HepG2 (cell line): Measurements from ENCODE around the gene CTDSPL2. TPM values are rescaled to one million over a fixed set of nuclear protein-coding genes. Genes with fewer than 3 reads are reported as not detected.

Source experiments
- AGO1 ChIP-seq: fragments of 200-400 bp; formaldehyde crosslinking; IDR thresholded peaks from 2 replicates; pipeline ENCODE4 v1.6.1; 2017; ENCODE audit warnings: mild to moderate bottlenecking, low read depth, low read length, moderate library complexity; ENCODE audit not compliant: poor library complexity, severe bottlenecking
- ATF1 ChIP-seq: IDR thresholded peaks from 2 replicates; pipeline ENCODE4 v1.6.1; 2016; ENCODE audit warnings: mild to moderate bottlenecking, control low read depth
- ATF7-NPFF ChIP-seq: sonication (generic); formaldehyde crosslinking; IDR thresholded peaks from 2 replicates; pipeline ENCODE4 v1.8.1; 2023; ENCODE audit warnings: mild to moderate bottlenecking, low read depth, missing genetic modification reagents, moderate library complexity
- BHLHE40 ChIP-seq: IDR thresholded peaks from 2 replicates; pipeline ENCODE4 v1.6.1; 2011; ENCODE audit warnings: low read length, improper control_type of control experiment
- CBX5 ChIP-seq: sonication (generic); formaldehyde crosslinking; IDR thresholded peaks from 2 replicates; pipeline ENCODE4 v1.4.0; 2020; ENCODE audit warnings: missing genetic modification reagents, borderline replicate concordance
- DPF2 ChIP-seq: sonication (generic); formaldehyde crosslinking; IDR thresholded peaks from 2 replicates; pipeline ENCODE4 v1.4.0; 2020; ENCODE audit warnings: mild to moderate bottlenecking, low read depth, missing genetic modification reagents, borderline replicate concordance
- ELK4 ChIP-seq: sonication (generic); formaldehyde crosslinking; IDR thresholded peaks from 2 replicates; pipeline ENCODE4 v1.9.0; 2021; ENCODE audit warnings: missing genetic modification reagents, borderline replicate concordance
- ISX ChIP-seq: sonication (generic); formaldehyde crosslinking; conservative IDR thresholded peaks from 2 replicates; pipeline ENCODE4 v1.5.0; 2020; ENCODE audit warnings: missing genetic modification reagents
- NFIC ChIP-seq: IDR thresholded peaks from 2 replicates; pipeline ENCODE4 v1.6.1; 2012; ENCODE audit warnings: mild to moderate bottlenecking, low read length, inconsistent platforms
- NR2F2 ChIP-seq: IDR thresholded peaks from 2 replicates; pipeline ENCODE4 v1.6.1; 2012; ENCODE audit warnings: low read depth, inconsistent platforms, borderline replicate concordance
- PLRG1 ChIP-seq: fragments of 450-650 bp; conservative IDR thresholded peaks from 2 replicates; pipeline ENCODE4 v1.6.1; 2016
- REPIN1 ChIP-seq: sonication (generic); formaldehyde crosslinking; IDR thresholded peaks from 2 replicates; pipeline ENCODE4 v1.8.0; 2022; ENCODE audit warnings: missing genetic modification reagents, low read depth, mild to moderate bottlenecking, borderline replicate concordance
- RXRA ChIP-seq: sonication (generic); formaldehyde crosslinking; IDR thresholded peaks from 2 replicates; pipeline ENCODE4 v1.5.1; 2020; ENCODE audit warnings: missing genetic modification reagents
- SNRNP70 ChIP-seq: fragments of 200-400 bp; formaldehyde crosslinking; IDR thresholded peaks from 2 replicates; pipeline ENCODE4 v1.6.1; 2017; ENCODE audit warnings: mild to moderate bottlenecking, low read depth, low read length, moderate library complexity
- TBX3 ChIP-seq: fragments of 450-650 bp; IDR thresholded peaks from 2 replicates; pipeline ENCODE4 v1.6.1; 2017; ENCODE audit warnings: antibody characterized with exemption, mild to moderate bottlenecking, inconsistent platforms, borderline replicate concordance
- ZMYM2 ChIP-seq: sonication (generic); formaldehyde crosslinking; IDR thresholded peaks from 2 replicates; pipeline ENCODE4 v1.8.0; 2022; ENCODE audit warnings: mild to moderate bottlenecking, missing genetic modification reagents
- ZNF225 ChIP-seq: sonication (generic); formaldehyde crosslinking; IDR thresholded peaks from 2 replicates; pipeline ENCODE4 v1.4.0; 2020; ENCODE audit warnings: mild to moderate bottlenecking, missing genetic modification reagents
- ZNF768 ChIP-seq: sonication (generic); formaldehyde crosslinking; IDR thresholded peaks from 2 replicates; pipeline ENCODE4 v1.4.0; 2020; ENCODE audit warnings: missing genetic modification reagents
- polyA plus RNA-seq, 8 experiments: library from polyadenylated mRNA; depleted of rRNA in 3 of 8; stranded (reverse) in 7 of 8; unstranded in 1 of 8; fragments of >200 nt; fragmentation: Illumina TruSeq in 4 of 8; extraction: Trizol in 4 of 8; gene quantifications; 2 replicates each; pipeline versions ENCODE4 v1.2.1 to v1.2.3, GENCODE V29; 2011 to 2016; ENCODE audit warnings: low read depth in 4 of 8, missing spikeins in 1 of 8, mixed read lengths in 1 of 8; ENCODE audit not compliant: insufficient read depth in 1 of 8
- total RNA-seq, 5 experiments: library from RNA; depleted of rRNA; stranded (reverse); fragments of >200 nt; fragmentation: Illumina TruSeq; extraction: Trizol; gene quantifications; 2 replicates each; pipeline ENCODE4 v1.2.3, GENCODE V29; 2016; ENCODE audit warnings: low read depth in 1 of 5
- TF ChIP-seq, protein P1 (sequence below): sonication (generic); formaldehyde crosslinking; IDR thresholded peaks from 2 replicates; pipeline ENCODE4 v1.4.0; 2020; ENCODE audit warnings: mild to moderate bottlenecking, missing genetic modification reagents
- TF ChIP-seq, protein P2 (sequence below): sonication (generic); formaldehyde crosslinking; IDR thresholded peaks from 2 replicates; pipeline ENCODE4 v1.9.0; 2022; ENCODE audit warnings: low read depth, missing genetic modification reagents
- TF ChIP-seq, protein P3 (sequence below): sonication (generic); formaldehyde crosslinking; IDR thresholded peaks from 2 replicates; pipeline ENCODE4 v1.8.1; 2023; ENCODE audit warnings: mild to moderate bottlenecking, missing genetic modification reagents
- TF ChIP-seq, protein P4 (sequence below): sonication (generic); formaldehyde crosslinking; IDR thresholded peaks from 2 replicates; pipeline ENCODE4 v1.4.0; 2020; ENCODE audit warnings: missing genetic modification reagents

Gene CTDSPL2
- total and polyA plus RNA-seq, 2 of the 13 experiments (the other 11 are each of a cell fraction or from before 2014, with no cell fraction given), result 37.4 to 56.2 TPM

DNA sequence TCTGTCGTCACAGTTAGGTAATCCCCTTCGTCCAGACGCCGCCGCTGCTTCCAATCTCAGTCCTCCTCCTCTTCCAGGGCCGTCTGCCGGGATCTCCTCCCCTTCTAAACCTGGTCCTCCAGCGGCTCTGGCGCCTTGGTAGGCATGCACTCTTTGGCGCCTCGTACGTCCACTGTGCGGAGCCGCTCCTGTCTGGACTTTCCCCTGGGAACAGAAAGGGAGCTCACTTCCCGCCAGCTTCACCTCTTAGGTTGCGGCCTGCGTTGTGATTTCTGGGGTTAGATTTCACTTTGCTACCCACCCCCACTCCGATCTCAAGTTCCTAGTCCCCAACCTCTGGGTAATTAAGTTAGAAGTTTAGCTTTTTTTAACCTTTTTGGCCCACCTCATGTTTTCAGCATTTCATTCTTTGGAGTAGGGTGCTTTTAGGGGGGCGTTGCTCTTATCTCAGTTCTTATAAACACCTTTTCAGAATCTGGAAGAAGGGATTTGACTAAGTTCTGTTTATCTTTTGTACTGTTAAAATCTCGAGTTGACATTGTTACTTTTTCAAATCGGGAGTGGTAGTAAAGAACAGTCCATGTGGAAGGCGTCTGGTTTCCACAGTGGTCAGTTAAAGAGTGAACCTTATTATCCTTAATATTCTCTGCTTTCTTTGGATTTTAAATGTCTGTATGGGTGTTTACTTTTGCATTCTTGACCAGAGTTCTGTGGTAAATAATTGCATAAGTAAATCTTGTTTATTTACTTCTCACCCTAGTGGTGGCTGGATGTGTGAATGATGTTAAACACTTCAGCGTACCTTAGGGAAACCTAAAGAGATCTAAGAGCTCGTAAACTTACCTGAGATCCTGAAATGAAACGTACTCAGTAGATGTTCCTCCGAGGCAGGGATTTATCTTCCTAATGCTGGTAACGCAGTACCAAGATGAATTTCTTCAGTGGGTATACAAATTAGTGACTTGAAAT lies 611 bp downstream of the CTDSPL2 start (continued):
- TF ChIP-seq, protein P1, sequence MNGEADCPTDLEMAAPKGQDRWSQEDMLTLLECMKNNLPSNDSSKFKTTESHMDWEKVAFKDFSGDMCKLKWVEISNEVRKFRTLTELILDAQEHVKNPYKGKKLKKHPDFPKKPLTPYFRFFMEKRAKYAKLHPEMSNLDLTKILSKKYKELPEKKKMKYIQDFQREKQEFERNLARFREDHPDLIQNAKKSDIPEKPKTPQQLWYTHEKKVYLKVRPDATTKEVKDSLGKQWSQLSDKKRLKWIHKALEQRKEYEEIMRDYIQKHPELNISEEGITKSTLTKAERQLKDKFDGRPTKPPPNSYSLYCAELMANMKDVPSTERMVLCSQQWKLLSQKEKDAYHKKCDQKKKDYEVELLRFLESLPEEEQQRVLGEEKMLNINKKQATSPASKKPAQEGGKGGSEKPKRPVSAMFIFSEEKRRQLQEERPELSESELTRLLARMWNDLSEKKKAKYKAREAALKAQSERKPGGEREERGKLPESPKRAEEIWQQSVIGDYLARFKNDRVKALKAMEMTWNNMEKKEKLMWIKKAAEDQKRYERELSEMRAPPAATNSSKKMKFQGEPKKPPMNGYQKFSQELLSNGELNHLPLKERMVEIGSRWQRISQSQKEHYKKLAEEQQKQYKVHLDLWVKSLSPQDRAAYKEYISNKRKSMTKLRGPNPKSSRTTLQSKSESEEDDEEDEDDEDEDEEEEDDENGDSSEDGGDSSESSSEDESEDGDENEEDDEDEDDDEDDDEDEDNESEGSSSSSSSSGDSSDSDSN (CRISPR knock-in tag), result peak; percentile 49; the same call in 1 of the 2 replicates
- no peak for TF ChIP-seq RXRA (CRISPR knock-in tag)
- TF ChIP-seq AGO1, result no peak
- TF ChIP-seq ZMYM2 (CRISPR knock-in tag), result no peak
- TF ChIP-seq, protein P2, sequence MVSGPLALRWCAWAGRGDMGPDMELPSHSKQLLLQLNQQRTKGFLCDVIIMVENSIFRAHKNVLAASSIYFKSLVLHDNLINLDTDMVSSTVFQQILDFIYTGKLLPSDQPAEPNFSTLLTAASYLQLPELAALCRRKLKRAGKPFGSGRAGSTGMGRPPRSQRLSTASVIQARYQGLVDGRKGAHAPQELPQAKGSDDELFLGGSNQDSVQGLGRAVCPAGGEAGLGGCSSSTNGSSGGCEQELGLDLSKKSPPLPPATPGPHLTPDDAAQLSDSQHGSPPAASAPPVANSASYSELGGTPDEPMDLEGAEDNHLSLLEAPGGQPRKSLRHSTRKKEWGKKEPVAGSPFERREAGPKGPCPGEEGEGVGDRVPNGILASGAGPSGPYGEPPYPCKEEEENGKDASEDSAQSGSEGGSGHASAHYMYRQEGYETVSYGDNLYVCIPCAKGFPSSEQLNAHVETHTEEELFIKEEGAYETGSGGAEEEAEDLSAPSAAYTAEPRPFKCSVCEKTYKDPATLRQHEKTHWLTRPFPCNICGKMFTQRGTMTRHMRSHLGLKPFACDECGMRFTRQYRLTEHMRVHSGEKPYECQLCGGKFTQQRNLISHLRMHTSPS, result no peak
- TF ChIP-seq NR2F2, result no peak
- no peak for TF ChIP-seq ISX (CRISPR knock-in tag)
- TF ChIP-seq ZNF768 (CRISPR knock-in tag), result peak; percentile 36; the same call in 1 of the 2 replicates
- TF ChIP-seq SNRNP70, result no peak
- no peak for TF ChIP-seq ELK4 (CRISPR knock-in tag)
- TF ChIP-seq, protein P3, sequence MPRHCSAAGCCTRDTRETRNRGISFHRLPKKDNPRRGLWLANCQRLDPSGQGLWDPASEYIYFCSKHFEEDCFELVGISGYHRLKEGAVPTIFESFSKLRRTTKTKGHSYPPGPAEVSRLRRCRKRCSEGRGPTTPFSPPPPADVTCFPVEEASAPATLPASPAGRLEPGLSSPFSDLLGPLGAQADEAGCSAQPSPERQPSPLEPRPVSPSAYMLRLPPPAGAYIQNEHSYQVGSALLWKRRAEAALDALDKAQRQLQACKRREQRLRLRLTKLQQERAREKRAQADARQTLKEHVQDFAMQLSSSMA (CRISPR knock-in tag), result no peak; the same call in 1 of the 2 replicates
- TF ChIP-seq PLRG1, result no peak
- TF ChIP-seq TBX3, result no peak
- TF ChIP-seq DPF2 (CRISPR knock-in tag), result no peak
- TF ChIP-seq, protein P4, sequence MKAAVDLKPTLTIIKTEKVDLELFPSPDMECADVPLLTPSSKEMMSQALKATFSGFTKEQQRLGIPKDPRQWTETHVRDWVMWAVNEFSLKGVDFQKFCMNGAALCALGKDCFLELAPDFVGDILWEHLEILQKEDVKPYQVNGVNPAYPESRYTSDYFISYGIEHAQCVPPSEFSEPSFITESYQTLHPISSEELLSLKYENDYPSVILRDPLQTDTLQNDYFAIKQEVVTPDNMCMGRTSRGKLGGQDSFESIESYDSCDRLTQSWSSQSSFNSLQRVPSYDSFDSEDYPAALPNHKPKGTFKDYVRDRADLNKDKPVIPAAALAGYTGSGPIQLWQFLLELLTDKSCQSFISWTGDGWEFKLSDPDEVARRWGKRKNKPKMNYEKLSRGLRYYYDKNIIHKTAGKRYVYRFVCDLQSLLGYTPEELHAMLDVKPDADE (CRISPR knock-in tag), result no peak
- no peak for TF ChIP-seq ATF7-NPFF (CRISPR knock-in tag)
- TF ChIP-seq NFIC, result no peak; the same call in 1 of the 2 replicates
- no peak for TF ChIP-seq ZNF225
- TF ChIP-seq ATF1 (CRISPR knock-in tag), result no peak; the same call in 1 of the 2 replicates
- no peak for TF ChIP-seq CBX5
- no peak for TF ChIP-seq BHLHE40
- TF ChIP-seq REPIN1, result no peak
